Measurements from ENCODE around the gene CDC73.

DNA sequence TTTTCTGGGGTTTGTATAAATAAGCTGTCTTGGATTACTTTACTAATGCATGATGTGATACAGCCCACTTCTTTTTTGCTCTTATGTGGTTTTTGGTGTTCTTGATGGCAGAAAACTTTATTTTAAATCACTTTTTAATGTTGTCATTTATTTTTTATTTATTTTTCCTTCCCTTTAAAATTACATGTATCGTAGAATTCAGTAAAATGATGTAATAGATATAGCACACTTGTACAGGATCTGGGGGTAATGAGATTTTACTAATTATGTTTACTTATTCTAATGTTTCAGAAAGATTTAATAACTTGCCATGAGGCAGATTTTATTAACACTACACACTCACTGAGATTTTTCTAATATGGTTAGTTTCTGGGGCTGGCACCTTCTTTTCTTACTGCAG lies 65.3 kb downstream of the CDC73 start:
- TF ChIP-seq GATA3 (IDR thresholded peaks at IDR 0.05; ENCODE audit: low read depth, low read length) (no peak), GATA2 (IDR thresholded peaks at IDR 0.05; ENCODE audit: low read depth, low read length) (no peak)
